ENCODE results near the gene LRRC71.

The LRRC71 gene

GRCh38 chr1:156905651-156906050 lies 14.8 kb upstream of the LRRC71 start:
- DNase-seq (ENCODE audit: low read depth) = no peak
- no peak overlapping the region for H3K4me3 ChIP-seq (ENCODE audit: low read depth, low read length)
- no peak for TF ChIP-seq CTCF (conservative IDR thresholded peaks at IDR 0.05; ENCODE audit: low read depth, low read length)

DNA sequence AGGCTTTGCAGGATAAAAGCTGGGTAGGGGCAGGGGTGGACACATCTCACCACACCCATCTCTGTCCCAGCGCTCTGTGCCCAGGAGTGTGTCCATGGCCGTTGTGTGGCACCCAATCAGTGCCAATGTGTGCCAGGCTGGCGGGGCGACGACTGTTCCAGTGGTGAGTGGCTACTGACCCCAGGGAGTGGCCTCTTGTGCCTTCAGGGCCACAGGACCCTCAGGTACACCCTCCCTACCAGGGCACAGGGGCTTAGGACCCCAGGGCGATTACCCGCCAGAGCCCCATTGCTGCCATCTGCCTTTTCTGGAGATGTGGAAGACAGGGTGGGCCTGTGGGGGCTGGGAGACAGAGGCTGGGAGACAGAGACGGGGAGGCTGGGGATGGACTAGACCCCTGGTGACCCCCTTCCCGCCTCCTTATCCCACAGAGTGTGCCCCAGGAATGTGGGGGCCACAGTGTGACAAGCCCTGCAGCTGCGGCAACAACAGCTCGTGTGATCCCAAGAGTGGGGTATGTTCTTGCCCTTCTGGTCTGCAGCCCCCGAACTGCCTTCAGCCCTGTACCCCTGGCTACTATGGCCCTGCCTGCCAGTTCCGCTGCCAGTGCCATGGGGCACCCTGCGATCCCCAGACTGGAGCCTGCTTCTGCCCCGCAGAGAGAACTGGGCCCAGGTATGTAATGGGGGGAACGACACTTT lies 14.1 kb upstream of the LRRC71 start:
- H3K4me3 ChIP-seq (ENCODE audit: low read depth, low read length) = no peak overlapping the region
- DNase-seq (ENCODE audit: low read depth) = no peak
- no peak for TF ChIP-seq CTCF (conservative IDR thresholded peaks at IDR 0.05; ENCODE audit: low read depth, low read length)

GRCh38 chr1:156908541-156908940 lies 11.9 kb upstream of the LRRC71 start:
- no peak for DNase-seq (ENCODE audit: low read depth)
- H3K4me3 ChIP-seq (ENCODE audit: low read depth, low read length) = no peak overlapping the region
- no peak for TF ChIP-seq CTCF (conservative IDR thresholded peaks at IDR 0.05; ENCODE audit: low read depth, low read length)

DNA sequence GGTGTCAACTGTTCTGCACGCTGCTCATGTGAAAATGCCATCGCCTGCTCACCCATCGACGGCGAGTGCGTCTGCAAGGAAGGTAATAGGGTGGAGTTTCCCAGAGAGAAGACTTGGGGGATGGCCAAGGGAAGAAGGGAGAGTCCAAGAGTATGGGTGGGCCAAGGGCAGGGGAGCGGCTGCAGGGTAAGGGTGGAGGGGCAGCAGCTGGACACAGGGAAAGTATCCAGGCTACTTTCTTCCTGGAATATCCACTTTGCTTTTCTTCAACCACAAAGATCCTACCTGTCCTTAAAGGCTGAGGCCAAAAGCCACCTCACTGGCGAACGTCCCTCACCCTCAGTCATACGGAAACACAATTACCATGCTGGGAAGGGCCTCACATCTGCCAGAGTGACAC lies 11.5 kb upstream of the LRRC71 start:
- no peak for TF ChIP-seq CTCF (conservative IDR thresholded peaks at IDR 0.05; ENCODE audit: low read depth, low read length)
- no peak for DNase-seq (ENCODE audit: low read depth)
- H3K4me3 ChIP-seq (ENCODE audit: low read depth, low read length) = no peak overlapping the region

GRCh38 chr1:156909671-156910070 lies 10.8 kb upstream of the LRRC71 start:
- no peak for TF ChIP-seq CTCF (conservative IDR thresholded peaks at IDR 0.05; ENCODE audit: low read depth, low read length)
- no peak overlapping the region for H3K4me3 ChIP-seq (ENCODE audit: low read depth, low read length)
- DNase-seq (ENCODE audit: low read depth) = no peak

- H3K4me3 ChIP-seq (ENCODE audit: low read depth, low read length) = no peak overlapping the region
- DNase-seq (ENCODE audit: low read depth) = peak; percentile 28
- TF ChIP-seq CTCF (conservative IDR thresholded peaks at IDR 0.05; ENCODE audit: low read depth, low read length) = peak; percentile 71
Observed at GRCh38 chr1:156910309-156910782, 10.1 kb upstream of the LRRC71 start.

Data from choroid plexus epithelial cell (primary cell).